GM23338 (cell line): Measurements from ENCODE around the gene SLC25A39.

Experiments
- CREB1 ChIP-seq: fragments of 250-450 bp; sonication (Bioruptor Pico); IDR thresholded peaks from 2 replicates; pipeline ENCODE4 v1.5.0; 2020; ENCODE audit warnings: low read depth, mild to moderate bottlenecking, moderate library complexity
- EZH2 ChIP-seq: fragments of 200-600 bp; sonication (generic); IDR thresholded peaks from one replicate; pipeline ENCODE4 v1.8.0; 2017; ENCODE audit warnings: antibody characterized with exemption, mild to moderate bottlenecking, low read depth; ENCODE audit not compliant: unreplicated experiment
- EZH2phosphoT487 ChIP-seq: fragments of 200-600 bp; sonication (generic); IDR thresholded peaks from one replicate; pipeline ENCODE4 v1.8.1; 2018; ENCODE audit warnings: antibody characterized with exemption; ENCODE audit not compliant: unreplicated experiment
- JUNB ChIP-seq: IDR thresholded peaks from one replicate; pipeline ENCODE4 v1.6.1; 2016; ENCODE audit warnings: antibody characterized with exemption; ENCODE audit not compliant: unreplicated experiment
- NANOG ChIP-seq: IDR thresholded peaks from 2 replicates; pipeline ENCODE4 v1.6.1; 2016; ENCODE audit warnings: antibody characterized with exemption, borderline replicate concordance
- POLR2AphosphoS5 ChIP-seq: IDR thresholded peaks from 2 replicates; pipeline ENCODE4 v1.6.1; 2016; ENCODE audit warnings: antibody characterized with exemption, low read depth
- STAT1 ChIP-seq: IDR thresholded peaks from one replicate; pipeline ENCODE4 v1.6.1; 2016; ENCODE audit warnings: antibody characterized with exemption; ENCODE audit not compliant: unreplicated experiment
- ZNF114 ChIP-seq: fragments of 250-450 bp; sonication (Bioruptor Pico); IDR thresholded peaks from 2 replicates; pipeline ENCODE4 v1.5.0; 2020; ENCODE audit warnings: mild to moderate bottlenecking, moderate library complexity
- ZNF331 ChIP-seq: fragments of 250-450 bp; sonication (Bioruptor Pico); IDR thresholded peaks from 2 replicates; pipeline ENCODE4 v1.5.0; 2020; ENCODE audit warnings: low read depth, mild to moderate bottlenecking, moderate library complexity
- TF ChIP-seq, protein P1 (sequence below), 2 experiments: fragments of 200-600 bp in 1 of 2; sonication (generic) in 1 of 2; conservative IDR thresholded peaks; 2 replicates each; pipeline versions ENCODE4 v1.5.1 to v1.6.1; 2016 to 2017; ENCODE audit warnings: antibody characterized with exemption in 2 of 2, low read depth in 2 of 2, mild to moderate bottlenecking in 2 of 2, moderate library complexity in 1 of 2
- TF ChIP-seq, protein P2 (sequence below): IDR thresholded peaks from one replicate; pipeline ENCODE4 v1.6.1; 2018; ENCODE audit warnings: antibody characterized with exemption; ENCODE audit not compliant: unreplicated experiment
- TF ChIP-seq, protein P3 (sequence below): IDR thresholded peaks from 2 replicates; pipeline ENCODE4 v1.6.1; 2016; ENCODE audit warnings: antibody characterized with exemption
- TF ChIP-seq, protein P4 (sequence below): fragments of 250-450 bp; sonication (Bioruptor Pico); IDR thresholded peaks from 2 replicates; pipeline ENCODE4 v1.5.0; 2020; ENCODE audit warnings: mild to moderate bottlenecking, moderate library complexity

DNA sequence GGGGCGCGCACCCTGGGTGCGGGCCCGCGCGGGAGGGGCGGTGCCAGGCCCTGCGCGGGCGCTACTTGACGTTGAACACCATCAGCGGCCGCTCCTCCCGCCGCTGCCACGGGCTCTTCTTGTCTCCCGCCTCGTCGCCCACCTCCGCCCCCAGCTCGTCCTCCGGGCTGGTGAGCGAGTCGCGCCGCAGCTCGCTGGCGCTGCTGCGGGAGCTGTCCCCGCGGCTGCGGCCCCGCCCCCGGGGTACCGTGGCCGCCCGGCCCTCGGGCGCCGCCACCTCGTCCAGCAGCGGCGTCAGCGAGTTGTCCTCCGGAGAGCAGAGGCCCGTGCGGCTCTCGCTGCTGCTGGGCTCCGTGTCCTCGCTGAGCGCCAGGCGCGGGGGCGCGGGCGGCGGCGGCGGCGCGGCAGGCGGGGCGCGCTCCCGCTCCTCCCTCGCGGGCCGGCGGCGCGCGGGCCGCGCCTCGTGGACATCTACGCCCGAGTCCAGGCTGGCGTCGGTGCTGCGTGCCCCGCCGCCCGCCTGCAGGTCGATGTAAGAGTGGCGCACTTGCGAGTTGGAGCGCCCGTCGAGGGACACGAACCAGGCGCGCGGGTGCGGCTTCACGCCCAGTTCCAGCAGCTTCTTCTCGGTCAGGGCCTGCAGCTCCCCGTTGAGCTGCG is 29.2 kb upstream of the SLC25A39 start:
- TF ChIP-seq EZH2, result no peak
- TF ChIP-seq POLR2AphosphoS5, result peak; percentile 22; the same call in 1 of the 2 replicates
- TF ChIP-seq, protein P1, sequence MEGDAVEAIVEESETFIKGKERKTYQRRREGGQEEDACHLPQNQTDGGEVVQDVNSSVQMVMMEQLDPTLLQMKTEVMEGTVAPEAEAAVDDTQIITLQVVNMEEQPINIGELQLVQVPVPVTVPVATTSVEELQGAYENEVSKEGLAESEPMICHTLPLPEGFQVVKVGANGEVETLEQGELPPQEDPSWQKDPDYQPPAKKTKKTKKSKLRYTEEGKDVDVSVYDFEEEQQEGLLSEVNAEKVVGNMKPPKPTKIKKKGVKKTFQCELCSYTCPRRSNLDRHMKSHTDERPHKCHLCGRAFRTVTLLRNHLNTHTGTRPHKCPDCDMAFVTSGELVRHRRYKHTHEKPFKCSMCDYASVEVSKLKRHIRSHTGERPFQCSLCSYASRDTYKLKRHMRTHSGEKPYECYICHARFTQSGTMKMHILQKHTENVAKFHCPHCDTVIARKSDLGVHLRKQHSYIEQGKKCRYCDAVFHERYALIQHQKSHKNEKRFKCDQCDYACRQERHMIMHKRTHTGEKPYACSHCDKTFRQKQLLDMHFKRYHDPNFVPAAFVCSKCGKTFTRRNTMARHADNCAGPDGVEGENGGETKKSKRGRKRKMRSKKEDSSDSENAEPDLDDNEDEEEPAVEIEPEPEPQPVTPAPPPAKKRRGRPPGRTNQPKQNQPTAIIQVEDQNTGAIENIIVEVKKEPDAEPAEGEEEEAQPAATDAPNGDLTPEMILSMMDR (conservative IDR thresholded peaks at IDR 0.05; ENCODE audit: low read depth in 2 of 2), result no peak
- TF ChIP-seq EZH2phosphoT487, result no peak
- TF ChIP-seq, protein P2, sequence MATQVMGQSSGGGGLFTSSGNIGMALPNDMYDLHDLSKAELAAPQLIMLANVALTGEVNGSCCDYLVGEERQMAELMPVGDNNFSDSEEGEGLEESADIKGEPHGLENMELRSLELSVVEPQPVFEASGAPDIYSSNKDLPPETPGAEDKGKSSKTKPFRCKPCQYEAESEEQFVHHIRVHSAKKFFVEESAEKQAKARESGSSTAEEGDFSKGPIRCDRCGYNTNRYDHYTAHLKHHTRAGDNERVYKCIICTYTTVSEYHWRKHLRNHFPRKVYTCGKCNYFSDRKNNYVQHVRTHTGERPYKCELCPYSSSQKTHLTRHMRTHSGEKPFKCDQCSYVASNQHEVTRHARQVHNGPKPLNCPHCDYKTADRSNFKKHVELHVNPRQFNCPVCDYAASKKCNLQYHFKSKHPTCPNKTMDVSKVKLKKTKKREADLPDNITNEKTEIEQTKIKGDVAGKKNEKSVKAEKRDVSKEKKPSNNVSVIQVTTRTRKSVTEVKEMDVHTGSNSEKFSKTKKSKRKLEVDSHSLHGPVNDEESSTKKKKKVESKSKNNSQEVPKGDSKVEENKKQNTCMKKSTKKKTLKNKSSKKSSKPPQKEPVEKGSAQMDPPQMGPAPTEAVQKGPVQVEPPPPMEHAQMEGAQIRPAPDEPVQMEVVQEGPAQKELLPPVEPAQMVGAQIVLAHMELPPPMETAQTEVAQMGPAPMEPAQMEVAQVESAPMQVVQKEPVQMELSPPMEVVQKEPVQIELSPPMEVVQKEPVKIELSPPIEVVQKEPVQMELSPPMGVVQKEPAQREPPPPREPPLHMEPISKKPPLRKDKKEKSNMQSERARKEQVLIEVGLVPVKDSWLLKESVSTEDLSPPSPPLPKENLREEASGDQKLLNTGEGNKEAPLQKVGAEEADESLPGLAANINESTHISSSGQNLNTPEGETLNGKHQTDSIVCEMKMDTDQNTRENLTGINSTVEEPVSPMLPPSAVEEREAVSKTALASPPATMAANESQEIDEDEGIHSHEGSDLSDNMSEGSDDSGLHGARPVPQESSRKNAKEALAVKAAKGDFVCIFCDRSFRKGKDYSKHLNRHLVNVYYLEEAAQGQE, result no peak
- TF ChIP-seq CREB1 (CRISPR knock-in tag), result no peak
- TF ChIP-seq ZNF331, result no peak
- no peak for TF ChIP-seq JUNB
- TF ChIP-seq, protein P3, sequence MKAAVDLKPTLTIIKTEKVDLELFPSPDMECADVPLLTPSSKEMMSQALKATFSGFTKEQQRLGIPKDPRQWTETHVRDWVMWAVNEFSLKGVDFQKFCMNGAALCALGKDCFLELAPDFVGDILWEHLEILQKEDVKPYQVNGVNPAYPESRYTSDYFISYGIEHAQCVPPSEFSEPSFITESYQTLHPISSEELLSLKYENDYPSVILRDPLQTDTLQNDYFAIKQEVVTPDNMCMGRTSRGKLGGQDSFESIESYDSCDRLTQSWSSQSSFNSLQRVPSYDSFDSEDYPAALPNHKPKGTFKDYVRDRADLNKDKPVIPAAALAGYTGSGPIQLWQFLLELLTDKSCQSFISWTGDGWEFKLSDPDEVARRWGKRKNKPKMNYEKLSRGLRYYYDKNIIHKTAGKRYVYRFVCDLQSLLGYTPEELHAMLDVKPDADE, result no peak
- TF ChIP-seq, protein P4, sequence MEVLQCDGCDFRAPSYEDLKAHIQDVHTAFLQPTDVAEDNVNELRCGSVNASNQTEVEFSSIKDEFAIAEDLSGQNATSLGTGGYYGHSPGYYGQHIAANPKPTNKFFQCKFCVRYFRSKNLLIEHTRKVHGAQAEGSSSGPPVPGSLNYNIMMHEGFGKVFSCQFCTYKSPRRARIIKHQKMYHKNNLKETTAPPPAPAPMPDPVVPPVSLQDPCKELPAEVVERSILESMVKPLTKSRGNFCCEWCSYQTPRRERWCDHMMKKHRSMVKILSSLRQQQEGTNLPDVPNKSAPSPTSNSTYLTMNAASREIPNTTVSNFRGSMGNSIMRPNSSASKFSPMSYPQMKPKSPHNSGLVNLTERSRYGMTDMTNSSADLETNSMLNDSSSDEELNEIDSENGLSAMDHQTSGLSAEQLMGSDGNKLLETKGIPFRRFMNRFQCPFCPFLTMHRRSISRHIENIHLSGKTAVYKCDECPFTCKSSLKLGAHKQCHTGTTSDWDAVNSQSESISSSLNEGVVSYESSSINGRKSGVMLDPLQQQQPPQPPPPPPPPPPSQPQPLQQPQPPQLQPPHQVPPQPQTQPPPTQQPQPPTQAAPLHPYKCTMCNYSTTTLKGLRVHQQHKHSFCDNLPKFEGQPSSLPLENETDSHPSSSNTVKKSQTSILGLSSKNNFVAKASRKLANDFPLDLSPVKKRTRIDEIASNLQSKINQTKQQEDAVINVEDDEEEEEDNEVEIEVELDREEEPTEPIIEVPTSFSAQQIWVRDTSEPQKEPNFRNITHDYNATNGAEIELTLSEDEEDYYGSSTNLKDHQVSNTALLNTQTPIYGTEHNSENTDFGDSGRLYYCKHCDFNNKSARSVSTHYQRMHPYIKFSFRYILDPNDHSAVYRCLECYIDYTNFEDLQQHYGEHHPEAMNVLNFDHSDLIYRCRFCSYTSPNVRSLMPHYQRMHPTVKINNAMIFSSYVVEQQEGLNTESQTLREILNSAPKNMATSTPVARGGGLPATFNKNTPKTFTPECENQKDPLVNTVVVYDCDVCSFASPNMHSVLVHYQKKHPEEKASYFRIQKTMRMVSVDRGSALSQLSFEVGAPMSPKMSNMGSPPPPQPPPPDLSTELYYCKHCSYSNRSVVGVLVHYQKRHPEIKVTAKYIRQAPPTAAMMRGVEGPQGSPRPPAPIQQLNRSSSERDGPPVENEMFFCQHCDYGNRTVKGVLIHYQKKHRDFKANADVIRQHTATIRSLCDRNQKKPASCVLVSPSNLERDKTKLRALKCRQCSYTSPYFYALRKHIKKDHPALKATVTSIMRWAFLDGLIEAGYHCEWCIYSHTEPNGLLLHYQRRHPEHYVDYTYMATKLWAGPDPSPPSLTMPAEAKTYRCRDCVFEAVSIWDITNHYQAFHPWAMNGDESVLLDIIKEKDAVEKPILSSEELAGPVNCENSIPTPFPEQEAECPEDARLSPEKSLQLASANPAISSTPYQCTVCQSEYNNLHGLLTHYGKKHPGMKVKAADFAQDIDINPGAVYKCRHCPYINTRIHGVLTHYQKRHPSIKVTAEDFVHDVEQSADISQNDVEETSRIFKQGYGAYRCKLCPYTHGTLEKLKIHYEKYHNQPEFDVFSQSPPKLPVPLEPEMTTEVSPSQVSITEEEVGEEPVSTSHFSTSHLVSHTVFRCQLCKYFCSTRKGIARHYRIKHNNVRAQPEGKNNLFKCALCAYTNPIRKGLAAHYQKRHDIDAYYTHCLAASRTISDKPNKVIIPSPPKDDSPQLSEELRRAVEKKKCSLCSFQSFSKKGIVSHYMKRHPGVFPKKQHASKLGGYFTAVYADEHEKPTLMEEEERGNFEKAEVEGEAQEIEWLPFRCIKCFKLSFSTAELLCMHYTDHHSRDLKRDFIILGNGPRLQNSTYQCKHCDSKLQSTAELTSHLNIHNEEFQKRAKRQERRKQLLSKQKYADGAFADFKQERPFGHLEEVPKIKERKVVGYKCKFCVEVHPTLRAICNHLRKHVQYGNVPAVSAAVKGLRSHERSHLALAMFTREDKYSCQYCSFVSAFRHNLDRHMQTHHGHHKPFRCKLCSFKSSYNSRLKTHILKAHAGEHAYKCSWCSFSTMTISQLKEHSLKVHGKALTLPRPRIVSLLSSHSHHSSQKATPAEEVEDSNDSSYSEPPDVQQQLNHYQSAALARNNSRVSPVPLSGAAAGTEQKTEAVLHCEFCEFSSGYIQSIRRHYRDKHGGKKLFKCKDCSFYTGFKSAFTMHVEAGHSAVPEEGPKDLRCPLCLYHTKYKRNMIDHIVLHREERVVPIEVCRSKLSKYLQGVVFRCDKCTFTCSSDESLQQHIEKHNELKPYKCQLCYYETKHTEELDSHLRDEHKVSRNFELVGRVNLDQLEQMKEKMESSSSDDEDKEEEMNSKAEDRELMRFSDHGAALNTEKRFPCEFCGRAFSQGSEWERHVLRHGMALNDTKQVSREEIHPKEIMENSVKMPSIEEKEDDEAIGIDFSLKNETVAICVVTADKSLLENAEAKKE (CRISPR knock-in tag), result no peak
- TF ChIP-seq ZNF114 (CRISPR knock-in tag), result no peak
- TF ChIP-seq STAT1, result no peak
- TF ChIP-seq NANOG, result no peak
